ENCODE measurements around the gene B4GALNT3.

Gene B4GALNT3

DNA sequence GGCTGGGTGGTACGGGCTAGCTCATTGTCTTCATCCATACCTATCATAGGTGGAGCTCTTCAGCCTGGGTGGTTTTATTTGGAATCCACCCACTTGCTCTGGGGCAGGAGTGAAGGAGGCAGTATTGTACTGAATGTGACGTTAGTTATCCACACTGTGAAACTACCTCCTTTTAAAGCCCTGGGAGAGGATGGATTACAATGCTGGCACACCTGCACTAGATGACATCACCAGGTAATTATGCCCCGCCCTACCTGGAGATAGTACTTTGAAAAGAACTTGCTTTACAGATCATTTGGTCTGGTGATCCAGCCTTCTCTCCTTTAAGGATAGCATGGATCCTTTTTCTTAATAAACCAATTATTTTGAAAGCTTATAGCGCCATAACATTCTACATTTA lies 78.0 kb downstream of the B4GALNT3 start:
- FAIRE-seq (no peak), DNase-seq (ENCODE audit: insufficient read length, low spot score) (no peak)
- TF ChIP-seq, protein P1, sequence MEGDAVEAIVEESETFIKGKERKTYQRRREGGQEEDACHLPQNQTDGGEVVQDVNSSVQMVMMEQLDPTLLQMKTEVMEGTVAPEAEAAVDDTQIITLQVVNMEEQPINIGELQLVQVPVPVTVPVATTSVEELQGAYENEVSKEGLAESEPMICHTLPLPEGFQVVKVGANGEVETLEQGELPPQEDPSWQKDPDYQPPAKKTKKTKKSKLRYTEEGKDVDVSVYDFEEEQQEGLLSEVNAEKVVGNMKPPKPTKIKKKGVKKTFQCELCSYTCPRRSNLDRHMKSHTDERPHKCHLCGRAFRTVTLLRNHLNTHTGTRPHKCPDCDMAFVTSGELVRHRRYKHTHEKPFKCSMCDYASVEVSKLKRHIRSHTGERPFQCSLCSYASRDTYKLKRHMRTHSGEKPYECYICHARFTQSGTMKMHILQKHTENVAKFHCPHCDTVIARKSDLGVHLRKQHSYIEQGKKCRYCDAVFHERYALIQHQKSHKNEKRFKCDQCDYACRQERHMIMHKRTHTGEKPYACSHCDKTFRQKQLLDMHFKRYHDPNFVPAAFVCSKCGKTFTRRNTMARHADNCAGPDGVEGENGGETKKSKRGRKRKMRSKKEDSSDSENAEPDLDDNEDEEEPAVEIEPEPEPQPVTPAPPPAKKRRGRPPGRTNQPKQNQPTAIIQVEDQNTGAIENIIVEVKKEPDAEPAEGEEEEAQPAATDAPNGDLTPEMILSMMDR (IDR thresholded peaks at IDR 0.05; ENCODE audit: insufficient read depth, missing control alignments) = no peak

DNA sequence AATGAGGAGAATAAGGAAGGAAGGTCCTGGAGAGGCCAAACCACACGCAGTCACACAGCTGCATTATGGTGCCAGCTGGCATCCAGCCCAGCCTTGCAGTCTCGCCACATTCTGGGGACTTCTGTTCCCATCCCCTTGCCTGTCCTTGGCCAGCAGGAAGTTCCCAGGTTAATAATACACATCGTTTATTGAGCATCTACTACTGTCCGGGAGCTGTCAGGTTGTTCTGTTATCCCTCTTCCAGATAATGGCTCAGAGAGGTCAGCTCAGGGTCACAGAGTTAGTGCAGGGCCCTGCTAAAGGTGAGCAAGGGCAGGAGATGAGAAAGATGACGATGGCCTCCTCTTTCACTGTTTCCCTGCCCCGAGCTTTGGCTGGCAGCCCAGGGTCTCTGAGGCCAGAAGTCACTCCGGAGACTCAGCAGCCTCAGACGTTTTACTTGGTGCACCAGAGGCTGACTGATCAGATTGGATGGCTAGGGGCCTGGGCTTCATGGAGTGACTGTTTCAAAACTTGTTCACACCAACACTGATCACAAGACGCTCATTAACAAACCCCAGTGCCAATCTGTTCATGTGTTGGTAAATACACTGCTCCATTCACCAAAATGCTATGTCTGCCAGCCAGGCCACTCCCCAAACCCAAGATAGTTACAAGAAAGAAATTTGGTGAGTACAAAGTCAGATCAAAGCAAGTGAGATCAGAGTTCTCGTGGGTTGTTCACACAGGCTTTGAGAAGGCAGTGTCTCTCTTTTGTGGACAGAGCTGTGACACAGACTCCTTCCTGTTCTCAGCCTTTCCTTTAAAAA lies 79.2 kb downstream of the B4GALNT3 start:
- DNase-seq (ENCODE audit: insufficient read length, low spot score) (no peak), FAIRE-seq (no peak)
- TF ChIP-seq, protein P1 (IDR thresholded peaks at IDR 0.05; ENCODE audit: insufficient read depth, missing control alignments) = no peak

DNA sequence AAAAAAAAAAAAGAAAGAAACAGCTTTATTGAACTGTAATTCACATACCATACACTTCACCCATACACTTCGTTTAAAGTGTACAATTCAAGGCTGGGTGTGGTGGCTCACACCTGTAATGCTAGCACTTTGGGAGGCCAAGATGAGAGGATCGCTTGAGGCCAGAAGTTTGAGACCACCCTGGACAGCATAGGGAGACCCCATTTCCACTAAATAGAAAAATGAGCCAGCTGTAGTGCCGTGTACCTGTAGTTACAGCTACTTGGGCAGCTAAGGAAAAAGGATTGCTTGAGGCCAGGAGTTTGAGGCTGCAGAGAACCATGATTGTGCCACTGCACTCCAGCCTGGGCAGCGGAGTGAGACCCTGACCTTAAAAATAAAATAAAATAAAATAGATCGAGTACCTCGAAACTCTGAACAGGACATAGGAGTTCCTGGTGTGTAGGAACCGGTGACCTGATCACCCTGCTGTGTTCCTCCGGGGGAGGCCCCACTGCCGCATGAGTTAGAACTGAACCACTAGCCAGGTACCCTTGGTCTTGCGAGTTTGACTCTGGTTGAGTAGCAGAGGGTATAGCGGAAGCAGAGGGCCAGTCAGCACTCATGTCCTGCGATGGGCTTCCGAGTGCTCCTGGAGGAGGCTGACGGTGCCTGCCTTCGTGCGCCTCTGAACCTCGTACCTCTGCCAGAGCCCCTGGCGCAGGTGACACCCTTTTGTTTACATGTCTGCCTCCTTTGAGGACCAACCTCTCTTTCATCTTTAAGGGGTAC lies 80.0 kb downstream of the B4GALNT3 start:
- DNase-seq (ENCODE audit: insufficient read length, low spot score) = no peak
- no peak for FAIRE-seq
- TF ChIP-seq, protein P1 (IDR thresholded peaks at IDR 0.05; ENCODE audit: insufficient read depth, missing control alignments) = no peak

DNA sequence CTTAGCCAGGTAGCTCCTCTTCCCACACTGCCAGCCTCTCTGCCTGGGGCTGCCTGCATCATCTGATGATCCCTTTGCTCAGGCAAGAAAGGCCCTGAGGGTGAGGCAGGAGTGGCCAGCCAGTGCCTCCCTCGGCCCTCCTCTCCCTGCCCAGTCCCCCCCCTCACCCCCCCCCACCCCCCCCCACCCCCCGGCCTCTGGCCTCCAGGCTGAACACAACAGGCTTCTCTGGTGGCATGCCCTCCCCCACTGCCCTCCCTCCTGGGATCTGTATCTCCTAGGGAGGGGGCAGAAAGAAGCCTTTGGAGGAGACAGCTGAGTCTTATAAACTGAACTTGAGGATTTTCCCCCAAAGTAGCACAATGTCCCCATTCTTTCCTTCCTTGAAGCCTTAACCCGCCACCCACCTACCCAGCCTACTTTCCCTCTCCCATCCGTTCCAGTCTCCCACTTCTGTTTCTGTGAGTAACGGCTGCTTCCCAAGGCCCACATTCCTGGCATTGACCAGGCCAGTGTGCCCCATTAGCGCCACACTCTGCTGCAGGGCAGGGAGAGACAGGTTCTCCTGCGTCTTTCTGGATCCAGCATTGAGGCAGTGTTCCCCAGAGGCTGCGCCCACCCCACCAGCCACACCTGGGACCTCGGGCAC lies 82.1 kb downstream of the B4GALNT3 start:
- FAIRE-seq (no peak), DNase-seq (ENCODE audit: insufficient read length, low spot score) (no peak)
- TF ChIP-seq, protein P1 (IDR thresholded peaks at IDR 0.05; ENCODE audit: insufficient read depth, missing control alignments) = no peak

DNA sequence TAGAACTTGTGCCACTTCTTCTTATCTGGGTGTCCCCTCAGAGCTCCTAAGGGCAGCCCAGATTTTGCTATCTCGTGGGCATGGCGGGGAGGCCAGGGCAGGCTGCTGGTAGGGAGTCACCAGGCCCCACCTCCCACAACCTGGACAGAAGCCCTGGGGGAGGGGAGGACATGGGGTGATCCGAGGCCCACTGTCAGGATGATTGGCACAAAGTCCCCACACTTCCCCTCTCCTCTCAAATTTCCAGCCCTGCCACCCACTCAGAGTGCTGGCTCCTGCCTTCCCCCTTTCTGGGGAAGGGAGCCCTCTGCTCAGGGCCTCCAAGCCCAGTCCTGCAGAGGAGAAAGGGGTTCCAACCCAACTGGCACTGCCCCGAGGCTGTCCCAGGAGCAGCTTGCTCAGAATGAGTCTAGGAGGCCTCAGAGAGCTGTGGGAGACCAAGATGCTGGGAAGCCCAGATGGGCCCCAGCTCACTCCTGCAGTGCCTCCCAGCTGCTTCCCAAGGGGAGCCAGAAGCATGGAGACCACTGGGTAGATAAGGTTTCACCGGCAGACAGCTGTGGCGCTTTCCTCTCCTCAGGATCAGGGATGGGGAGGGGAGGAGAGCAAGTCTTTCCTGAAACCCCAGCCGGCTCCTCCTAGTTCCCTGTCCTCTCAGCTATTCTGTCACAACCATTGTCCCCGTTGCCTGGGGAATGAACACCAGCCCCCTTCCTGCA lies 82.8 kb downstream of the B4GALNT3 start:
- FAIRE-seq = no peak
- no peak for DNase-seq (ENCODE audit: insufficient read length, low spot score)
- TF ChIP-seq, protein P1 (IDR thresholded peaks at IDR 0.05; ENCODE audit: insufficient read depth, missing control alignments) = no peak

DNA sequence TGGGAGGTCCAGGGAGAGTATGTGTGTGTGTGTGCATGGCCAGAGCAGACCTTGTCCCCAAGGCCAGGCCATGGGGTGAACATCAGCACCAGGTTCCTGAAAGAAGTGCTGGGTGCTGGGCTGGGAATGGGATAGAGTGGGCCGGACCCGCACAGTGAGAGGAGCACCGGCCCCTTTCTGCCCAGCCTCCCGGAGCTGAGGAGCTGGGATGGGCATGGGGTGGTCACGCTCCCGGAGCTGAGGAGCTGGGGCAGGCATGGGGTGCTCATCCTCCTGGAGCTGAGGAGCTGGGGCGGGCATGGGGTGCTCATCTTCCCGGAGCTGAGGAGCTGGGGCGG lies 83.3 kb downstream of the B4GALNT3 start:
- DNase-seq (ENCODE audit: insufficient read length, low spot score) (no peak), FAIRE-seq (no peak)
- TF ChIP-seq, protein P1 (IDR thresholded peaks at IDR 0.05; ENCODE audit: insufficient read depth, missing control alignments) = no peak

Measured in D721Med (cell line).